Measurements from ENCODE around the gene LDLRAD4. TPM values are rescaled to one million over a fixed set of nuclear protein-coding genes. Genes with fewer than 3 reads are reported as not detected.

The LDLRAD4 gene
- total RNA-seq, 4 donors from 2014 or later, result 23.9 to 38.3 (median 27.0) TPM

GRCh38 chr18:13388586-13389490 is 170.3 kb downstream of the LDLRAD4 start:
- ATAC-seq (ENCODE audit: low FRiP score) (no peak), DNase-seq (ENCODE audit: low spot score) (no peak)
- TF ChIP-seq CTCF (IDR thresholded peaks at IDR 0.05), result no peak

GRCh38 chr18:13389491-13390131 is 171.1 kb downstream of the LDLRAD4 start:
- no peak for TF ChIP-seq CTCF (IDR thresholded peaks at IDR 0.05)
- DNase-seq (ENCODE audit: low spot score), result no peak
- no peak for ATAC-seq (ENCODE audit: low FRiP score)

- no peak for TF ChIP-seq CTCF (IDR thresholded peaks at IDR 0.05)
- DNase-seq (ENCODE audit: low spot score) (no peak), ATAC-seq (ENCODE audit: low FRiP score) (no peak)
Observed at GRCh38 chr18:13390196-13390595, 171.6 kb downstream of the LDLRAD4 start.

GRCh38 chr18:13390711-13391110 is 172.2 kb downstream of the LDLRAD4 start:
- DNase-seq (ENCODE audit: low spot score), result no peak
- no peak for TF ChIP-seq CTCF (IDR thresholded peaks at IDR 0.05)
- no peak for ATAC-seq (ENCODE audit: low FRiP score)

GRCh38 chr18:13392029-13392750 is 173.6 kb downstream of the LDLRAD4 start:
- no peak for ATAC-seq (ENCODE audit: low FRiP score)
- DNase-seq (ENCODE audit: low spot score), result no peak
- TF ChIP-seq CTCF (IDR thresholded peaks at IDR 0.05), result no peak

GRCh38 chr18:13392899-13393298 is 174.3 kb downstream of the LDLRAD4 start:
- DNase-seq (ENCODE audit: low spot score) (no peak), ATAC-seq (ENCODE audit: low FRiP score) (no peak)
- no peak for TF ChIP-seq CTCF (IDR thresholded peaks at IDR 0.05)
